ENCODE measurements around the gene MARCHF4.

GRCh38 chr2:216389570-216389969 is 17.3 kb upstream of the MARCHF4 start:
- TF ChIP-seq POLR2AphosphoS5 (IDR thresholded peaks at IDR 0.05; ENCODE audit: low read depth, low read length) (no peak), CTCF (IDR thresholded peaks at IDR 0.05) (no peak), TCF7L2 (IDR thresholded peaks at IDR 0.05; ENCODE audit: low read depth, low read length) (no peak)
